ENCODE results near the gene FILIP1L. TPM values are rescaled to one million over a fixed set of nuclear protein-coding genes. Genes with fewer than 3 reads are reported as not detected.

The FILIP1L gene
- total and polyA plus RNA-seq, 11 donors = 18.2 to 120 (median 77.3) TPM

GRCh38 chr3:99965077-99965476, 149.2 kb downstream of the FILIP1L start:
- Histone ChIP-seq H3K27me3 (no peaks in the 10 kb centered on the region), H3K27ac (peak overlapping the region in 6 of 12 donors; percentile 47 to 79 (median 58)), H3K36me3 (no peaks in the 10 kb centered on the region), H3K4me1 (peaks cover 0 to 55% (median 30%) of the 10 kb centered on the region in 12 donors), H3K4me3 (no peak overlapping the region), H3K9me3 (no peaks in the 10 kb centered on the region)
- ATAC-seq (peak; percentile 53 to 79 (median 72)), DNase-seq (peak in 1 of 5 donors; percentile 35)
- no peak for TF ChIP-seq POLR2A (IDR thresholded peaks at IDR 0.05)
- TF ChIP-seq CTCF (IDR thresholded peaks at IDR 0.05) = no peak
- intact Hi-C loops (cut with DNase I) = no loop called here
- 56 to 72% (median 63%) methylated on average over 1 of the region's 1 CpG for WGBS, 4 donors

DNA sequence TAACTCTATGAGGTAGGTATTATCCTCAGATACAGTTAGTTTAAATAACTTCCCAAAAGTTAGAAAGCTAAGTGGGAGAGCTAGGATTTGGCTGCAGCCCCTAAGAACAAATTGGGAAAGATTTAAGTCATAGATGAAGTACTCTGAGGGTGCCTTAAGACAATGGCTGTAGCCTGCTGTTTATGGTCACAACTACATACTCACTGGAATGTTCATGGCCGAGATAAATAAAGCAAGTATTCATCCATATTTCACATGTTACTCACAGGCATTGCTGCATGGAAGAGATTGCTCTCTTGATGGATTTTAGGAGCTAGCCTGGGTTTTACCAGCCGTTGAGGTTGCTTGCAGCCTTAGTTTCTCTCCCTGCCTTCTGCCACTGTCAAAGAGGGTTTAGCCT, 151.6 kb downstream of the FILIP1L start:
- no peaks in the 10 kb centered on the region for H3K36me3 ChIP-seq
- DNase-seq (no peak), ATAC-seq (no peak)
- 76 to 86% (median 80%) methylated on average over 2 of the region's 2 CpGs for WGBS, 4 donors
- H3K4me3 ChIP-seq = no peak overlapping the region
- H3K4me1 ChIP-seq = peaks cover 0 to 65% (median 36%) of the 10 kb centered on the region in 12 donors
- TF ChIP-seq CTCF (IDR thresholded peaks at IDR 0.05) (no peak), POLR2A (IDR thresholded peaks at IDR 0.05) (no peak)
- intact Hi-C loops (cut with DNase I) = no loop called here
- no peaks in the 10 kb centered on the region for H3K27me3 ChIP-seq
- no peak overlapping the region for H3K27ac ChIP-seq
- no peaks in the 10 kb centered on the region for H3K9me3 ChIP-seq

- Histone ChIP-seq H3K4me3 (no peak overlapping the region), H3K27ac (peak overlapping the region in 3 of 12 donors; percentile 24 to 35 (median 28)), H3K36me3 (no peaks in the 10 kb centered on the region), H3K4me1 (peaks cover 0 to 65% (median 34%) of the 10 kb centered on the region in 12 donors), H3K27me3 (no peaks in the 10 kb centered on the region), H3K9me3 (no peaks in the 10 kb centered on the region)
- TF ChIP-seq CTCF (IDR thresholded peaks at IDR 0.05) (no peak), POLR2A (IDR thresholded peaks at IDR 0.05) (no peak)
- intact Hi-C loops (cut with DNase I) = no loop called here
- WGBS, 4 donors = 79 to 86% (median 82%) methylated on average over 7 of the region's 7 CpGs
- ATAC-seq (peak in 3 of 4 donors; percentile 53 to 69 (median 58)), DNase-seq (no peak)
Measured at GRCh38 chr3:99961756-99962515, 152.4 kb downstream of the FILIP1L start.

DNA sequence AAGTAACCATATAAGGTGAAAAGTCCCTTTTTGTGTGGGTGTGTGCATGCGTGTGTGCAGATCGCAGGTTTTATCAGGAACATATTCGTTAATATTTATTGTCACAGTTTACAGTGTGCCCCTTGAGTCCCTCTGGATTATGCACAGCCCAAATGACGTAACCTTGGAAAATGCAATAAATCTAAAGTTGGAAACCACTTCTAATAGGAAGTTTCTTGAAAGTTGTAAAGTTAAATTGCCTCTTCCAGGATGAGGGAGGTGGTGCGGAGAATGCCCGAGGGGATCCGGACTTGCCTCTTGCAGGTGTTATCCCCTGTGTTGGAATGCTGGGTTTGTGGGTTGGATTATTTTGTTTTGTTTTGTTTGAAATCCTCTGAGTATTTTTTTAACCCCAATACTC, 153.4 kb downstream of the FILIP1L start:
- H3K4me1 ChIP-seq = peaks cover 0 to 57% (median 29%) of the 10 kb centered on the region in 12 donors
- ATAC-seq = no peak
- no peaks in the 10 kb centered on the region for H3K9me3 ChIP-seq
- TF ChIP-seq POLR2A (IDR thresholded peaks at IDR 0.05) (no peak), CTCF (IDR thresholded peaks at IDR 0.05) (no peak)
- no peak for DNase-seq
- WGBS, 4 donors = 67 to 81% (median 76%) methylated on average over 7 of the region's 7 CpGs
- peak overlapping the region in 3 of 12 donors; percentile 28 to 74 (median 35) for H3K27ac ChIP-seq
- no peak overlapping the region for H3K4me3 ChIP-seq
- no peaks in the 10 kb centered on the region for H3K36me3 ChIP-seq
- H3K27me3 ChIP-seq = no peaks in the 10 kb centered on the region
- intact Hi-C loops (cut with DNase I) = no loop called here

Measured in heart left ventricle (tissue), 16 donors.